ENCODE results near the gene SCN4A. TPM values are rescaled to one million over a fixed set of nuclear protein-coding genes. Genes with fewer than 3 reads are reported as not detected.

The SCN4A gene
- total and polyA plus RNA-seq, 7 donors, result 3.8 to 137 (median 45.9) TPM

DNA sequence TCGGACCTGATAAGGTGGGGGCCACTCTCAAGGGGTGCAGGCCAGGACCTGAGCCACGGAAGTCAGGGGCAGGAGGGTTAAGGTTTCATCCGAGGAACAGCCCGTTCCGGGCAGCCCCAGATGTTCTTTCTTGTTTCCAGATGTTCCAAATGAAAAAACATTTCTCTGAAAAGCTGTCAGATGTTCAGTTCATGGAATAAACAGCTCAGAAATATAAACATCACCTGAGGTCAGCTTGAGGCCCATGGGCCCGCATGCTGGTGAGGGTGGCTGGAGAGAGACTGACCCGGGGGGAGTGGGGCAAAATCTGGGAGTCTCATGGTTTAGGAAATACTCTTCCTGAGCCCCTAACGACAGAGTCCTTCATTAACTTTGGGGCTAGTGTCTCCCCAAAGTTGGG, 39.1 kb downstream of the SCN4A start:
- H3K27ac ChIP-seq, result no peak overlapping the region
- H3K4me1 ChIP-seq, result peaks cover 7% of the 10 kb centered on the region
- no peaks in the 10 kb centered on the region for H3K27me3 ChIP-seq (ENCODE audit: insufficient read depth in 3 of 3, low read length in 2 of 3)
- intact Hi-C loops (cut with DNase I), result loop anchor here in 1 of 2 donors (5.0 kb wide), 1 partner anchor 64 kb away; the partner anchor contains the start of gene PRR29
- no peaks in the 10 kb centered on the region for H3K36me3 ChIP-seq (ENCODE audit: insufficient read depth in 1 of 2, low read depth in 1 of 2)
- no peak overlapping the region for H3K4me3 ChIP-seq
- WGBS, 3 donors, result 67 to 76% (median 69%) methylated on average over 8 of the region's 8 CpGs
- ATAC-seq, result no peak
- TF ChIP-seq, protein P1, sequence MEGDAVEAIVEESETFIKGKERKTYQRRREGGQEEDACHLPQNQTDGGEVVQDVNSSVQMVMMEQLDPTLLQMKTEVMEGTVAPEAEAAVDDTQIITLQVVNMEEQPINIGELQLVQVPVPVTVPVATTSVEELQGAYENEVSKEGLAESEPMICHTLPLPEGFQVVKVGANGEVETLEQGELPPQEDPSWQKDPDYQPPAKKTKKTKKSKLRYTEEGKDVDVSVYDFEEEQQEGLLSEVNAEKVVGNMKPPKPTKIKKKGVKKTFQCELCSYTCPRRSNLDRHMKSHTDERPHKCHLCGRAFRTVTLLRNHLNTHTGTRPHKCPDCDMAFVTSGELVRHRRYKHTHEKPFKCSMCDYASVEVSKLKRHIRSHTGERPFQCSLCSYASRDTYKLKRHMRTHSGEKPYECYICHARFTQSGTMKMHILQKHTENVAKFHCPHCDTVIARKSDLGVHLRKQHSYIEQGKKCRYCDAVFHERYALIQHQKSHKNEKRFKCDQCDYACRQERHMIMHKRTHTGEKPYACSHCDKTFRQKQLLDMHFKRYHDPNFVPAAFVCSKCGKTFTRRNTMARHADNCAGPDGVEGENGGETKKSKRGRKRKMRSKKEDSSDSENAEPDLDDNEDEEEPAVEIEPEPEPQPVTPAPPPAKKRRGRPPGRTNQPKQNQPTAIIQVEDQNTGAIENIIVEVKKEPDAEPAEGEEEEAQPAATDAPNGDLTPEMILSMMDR (IDR thresholded peaks at IDR 0.05), result no peak
- H3K9me3 ChIP-seq, result no peaks in the 10 kb centered on the region
- DNase-seq, result no peak

DNA sequence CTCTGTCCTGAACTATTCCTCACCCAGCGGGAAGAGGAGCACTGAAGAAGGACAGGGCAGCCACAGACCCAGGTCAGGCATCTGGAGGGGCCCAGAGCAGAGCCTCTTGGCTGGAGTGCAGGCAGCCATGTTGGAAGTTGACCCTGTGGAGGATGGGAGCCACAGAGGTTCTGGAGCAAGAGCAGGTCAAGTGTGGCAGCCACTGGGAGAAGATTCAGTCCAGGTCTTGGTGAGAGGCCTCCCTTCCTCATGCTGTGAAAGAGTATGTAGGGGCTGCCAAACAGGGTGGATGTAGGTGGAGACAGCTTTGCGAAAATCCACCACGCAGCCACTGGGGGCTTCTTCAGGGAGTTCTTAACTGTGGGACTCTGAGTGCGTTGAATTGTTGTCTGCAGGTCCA, 40.0 kb downstream of the SCN4A start:
- 92 to 95% (median 94%) methylated on average over 4 of the region's 4 CpGs for WGBS, 3 donors
- intact Hi-C loops (cut with DNase I), result loop anchor here in 1 of 2 donors (5.0 kb wide), 1 partner anchor 65 kb away; the partner anchor contains the start of gene PRR29
- Histone ChIP-seq H3K27me3 (ENCODE audit: insufficient read depth in 3 of 3, low read length in 2 of 3) (no peaks in the 10 kb centered on the region), H3K36me3 (ENCODE audit: insufficient read depth in 1 of 2, low read depth in 1 of 2) (no peaks in the 10 kb centered on the region), H3K4me1 (peaks cover 7% of the 10 kb centered on the region), H3K9me3 (no peaks in the 10 kb centered on the region), H3K27ac (no peak overlapping the region), H3K4me3 (no peak overlapping the region)
- no peak for ATAC-seq
- no peak for DNase-seq
- TF ChIP-seq, protein P1 (IDR thresholded peaks at IDR 0.05), result no peak

DNA sequence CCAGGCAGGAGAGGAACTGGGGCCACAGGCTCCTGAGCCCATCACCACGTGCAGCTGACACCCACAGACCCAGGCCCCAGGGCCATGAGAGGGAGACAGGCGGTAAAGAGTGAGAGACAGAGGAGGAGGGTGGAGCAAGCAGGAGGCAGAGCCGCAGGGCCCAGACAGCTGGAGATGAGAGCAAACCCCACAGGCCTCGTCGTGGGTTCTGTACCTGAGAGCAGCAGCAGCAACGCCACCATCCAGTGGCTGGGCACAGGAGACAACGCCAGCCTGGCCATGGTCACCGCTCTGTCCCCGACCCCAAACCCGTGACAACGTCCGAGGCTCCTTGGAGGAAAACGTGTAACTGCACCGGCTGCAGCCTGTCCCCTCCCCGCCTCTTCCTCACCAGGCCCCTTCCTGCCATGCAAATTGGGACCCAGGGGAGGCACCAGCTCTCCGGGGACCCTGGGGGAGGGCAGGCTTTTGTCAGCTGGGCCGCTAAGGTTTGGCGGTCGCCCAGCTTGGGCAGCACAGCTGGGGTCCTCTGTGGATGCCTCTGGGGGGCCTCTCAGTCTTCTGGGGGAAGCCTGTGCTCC, 40.6 kb downstream of the SCN4A start, which contains the start of gene CD79B:
TSS of gene CD79B (minus strand) at position 351 of the 581 bp plus-strand sequence. CDS start at position 281, 70 bp downstream.
- Histone ChIP-seq H3K27me3 (ENCODE audit: insufficient read depth in 3 of 3, low read length in 2 of 3) (no peaks in the 10 kb centered on the region), H3K4me3 (peak within 1 kb of the TSS; percentile 32), H3K27ac (peak within 1 kb of the TSS; percentile 38), H3K4me1 (peaks cover 7% of the 10 kb centered on the region), H3K9me3 (no peaks in the 10 kb centered on the region), H3K36me3 (ENCODE audit: insufficient read depth in 1 of 2, low read depth in 1 of 2) (no peaks in the 10 kb centered on the region)
- WGBS, 3 donors, result 53 to 67% (median 66%) methylated on average over 15 to 19 of the region's 19 CpGs
- TF ChIP-seq, protein P1 (IDR thresholded peaks at IDR 0.05), result no peak
- intact Hi-C loops (cut with DNase I), result loop anchor here in 1 of 2 donors (5.0 kb wide), 1 partner anchor 65 kb away; the partner anchor contains the start of gene PRR29
- peak in 1 of 2 donors; percentile 56 for DNase-seq
- ATAC-seq, result peak in 1 of 4 donors; percentile 2

GRCh38 chr17:63930951-63931575, 41.7 kb downstream of the SCN4A start:
- peak; percentile 20 to 31 (median 24) for ATAC-seq
- peak overlapping the region; percentile 32 for H3K4me3 ChIP-seq
- no peaks in the 10 kb centered on the region for H3K36me3 ChIP-seq (ENCODE audit: insufficient read depth in 1 of 2, low read depth in 1 of 2)
- H3K27me3 ChIP-seq (ENCODE audit: insufficient read depth in 3 of 3, low read length in 2 of 3), result no peaks in the 10 kb centered on the region
- peaks cover 7% of the 10 kb centered on the region for H3K4me1 ChIP-seq
- intact Hi-C loops (cut with DNase I), result loop anchor here in 1 of 2 donors (5.0 kb wide), 1 partner anchor 66 kb away; the partner anchor contains the start of gene PRR29
- TF ChIP-seq, protein P1 (IDR thresholded peaks at IDR 0.05), result no peak
- DNase-seq, result peak; percentile 71 to 83
- H3K9me3 ChIP-seq, result no peaks in the 10 kb centered on the region
- 52 to 66% (median 57%) methylated on average over 14 to 16 of the region's 16 CpGs for WGBS, 3 donors
- peak overlapping the region; percentile 38 for H3K27ac ChIP-seq

Measured in psoas muscle (tissue), 8 donors.